Skeletal muscle satellite cell (primary cell): ENCODE measurements around the gene RPL12.

Experiments used
- H3K27me3 ChIP-seq: 2 replicates; pipeline ENCODE4 v1.7.0; 2013; ENCODE audit warnings: low read length; ENCODE audit not compliant: control insufficient read depth, insufficient read depth
- H3K36me3 ChIP-seq: 2 replicates; pipeline ENCODE4 v1.7.0; 2013; ENCODE audit warnings: mild to moderate bottlenecking, control low read depth, low read length; ENCODE audit not compliant: insufficient read depth
- H3K4me1 ChIP-seq: 2 replicates; pipeline ENCODE4 v1.7.0; 2013; ENCODE audit warnings: low read length; ENCODE audit not compliant: control insufficient read depth, insufficient read depth
- H3K4me2 ChIP-seq: 2 replicates; pipeline ENCODE4 v1.7.0; 2013; ENCODE audit warnings: mild to moderate bottlenecking, low read length
- H3K4me3 ChIP-seq: 2 replicates; pipeline ENCODE4 v1.7.0; 2013; ENCODE audit warnings: low read length
- H3K9ac ChIP-seq: 2 replicates; pipeline ENCODE4 v1.7.0; 2013; ENCODE audit warnings: mild to moderate bottlenecking, low read depth, low read length, moderate library complexity
- H3K9me3 ChIP-seq: replicated peaks from 2 replicates; pipeline ENCODE4 v1.7.0; 2013; ENCODE audit warnings: mild to moderate bottlenecking, control low read depth, low read length

The RPL12 gene

GRCh38 chr9:127415657-127416056 lies 35.5 kb downstream of the RPL12 start:
- Histone ChIP-seq H3K4me1 (peaks cover 10% of the 10 kb centered on the region), H3K27me3 (peaks cover 3% of the 10 kb centered on the region), H3K9ac (no peak overlapping the region), H3K9me3 (no peaks in the 10 kb centered on the region), H3K4me2 (no peak overlapping the region), H3K36me3 (no peaks in the 10 kb centered on the region), H3K4me3 (no peak overlapping the region)

GRCh38 chr9:127415141-127415540 lies 36.1 kb downstream of the RPL12 start:
- Histone ChIP-seq H3K27me3 (peaks cover 3% of the 10 kb centered on the region), H3K4me1 (peaks cover 10% of the 10 kb centered on the region), H3K4me2 (no peak overlapping the region), H3K36me3 (no peaks in the 10 kb centered on the region), H3K9me3 (no peaks in the 10 kb centered on the region), H3K4me3 (no peak overlapping the region), H3K9ac (no peak overlapping the region)

GRCh38 chr9:127411122-127411521 lies 40.1 kb downstream of the RPL12 start:
- Histone ChIP-seq H3K4me3 (no peak overlapping the region), H3K27me3 (peaks cover 3% of the 10 kb centered on the region), H3K9ac (no peak overlapping the region), H3K36me3 (no peaks in the 10 kb centered on the region), H3K4me1 (no peaks in the 10 kb centered on the region), H3K9me3 (no peaks in the 10 kb centered on the region), H3K4me2 (no peak overlapping the region)

GRCh38 chr9:127407492-127407843 lies 43.7 kb downstream of the RPL12 start:
- H3K4me3 ChIP-seq, result no peak overlapping the region
- no peaks in the 10 kb centered on the region for H3K36me3 ChIP-seq
- no peaks in the 10 kb centered on the region for H3K27me3 ChIP-seq
- no peaks in the 10 kb centered on the region for H3K9me3 ChIP-seq
- no peaks in the 10 kb centered on the region for H3K4me1 ChIP-seq
- H3K4me2 ChIP-seq, result no peak overlapping the region
- no peak overlapping the region for H3K9ac ChIP-seq

- no peaks in the 10 kb centered on the region for H3K36me3 ChIP-seq
Observed at GRCh38 chr9:127406799-127407491, 44.3 kb downstream of the RPL12 start.

GRCh38 chr9:127405344-127406125 lies 45.7 kb downstream of the RPL12 start:
- Histone ChIP-seq H3K9me3 (no peaks in the 10 kb centered on the region), H3K27me3 (no peaks in the 10 kb centered on the region), H3K4me1 (no peaks in the 10 kb centered on the region), H3K4me2 (no peak overlapping the region), H3K36me3 (no peaks in the 10 kb centered on the region), H3K4me3 (no peak overlapping the region), H3K9ac (no peak overlapping the region)

More at GRCh38 chr9:127406799-127407491, 44.3 kb downstream of the RPL12 start:
- Histone ChIP-seq H3K4me3 (no peak overlapping the region), H3K4me2 (no peak overlapping the region), H3K4me1 (no peaks in the 10 kb centered on the region), H3K9me3 (no peaks in the 10 kb centered on the region), H3K9ac (no peak overlapping the region), H3K27me3 (no peaks in the 10 kb centered on the region)

- Histone ChIP-seq H3K9ac (no peak overlapping the region), H3K4me3 (no peak overlapping the region), H3K36me3 (no peaks in the 10 kb centered on the region), H3K9me3 (no peaks in the 10 kb centered on the region), H3K4me1 (no peaks in the 10 kb centered on the region), H3K4me2 (no peak overlapping the region), H3K27me3 (no peaks in the 10 kb centered on the region)
Observed at GRCh38 chr9:127404631-127405030, 46.6 kb downstream of the RPL12 start.

- peaks cover 1% of the 10 kb centered on the region for H3K27me3 ChIP-seq
- H3K4me2 ChIP-seq, result no peak overlapping the region
- H3K9ac ChIP-seq, result no peak overlapping the region
- no peak overlapping the region for H3K4me3 ChIP-seq
- H3K36me3 ChIP-seq, result no peaks in the 10 kb centered on the region
- no peaks in the 10 kb centered on the region for H3K9me3 ChIP-seq
- no peaks in the 10 kb centered on the region for H3K4me1 ChIP-seq
Observed at GRCh38 chr9:127403507-127404192, 47.6 kb downstream of the RPL12 start.

- peaks cover 3% of the 10 kb centered on the region for H3K27me3 ChIP-seq
- no peak overlapping the region for H3K9ac ChIP-seq
- H3K9me3 ChIP-seq, result no peaks in the 10 kb centered on the region
- H3K4me1 ChIP-seq, result peaks cover 6% of the 10 kb centered on the region
- H3K36me3 ChIP-seq, result no peaks in the 10 kb centered on the region
- no peak overlapping the region for H3K4me2 ChIP-seq
- no peak overlapping the region for H3K4me3 ChIP-seq
Observed at GRCh38 chr9:127402401-127403090, 48.7 kb downstream of the RPL12 start.

GRCh38 chr9:127399736-127400269 lies 51.4 kb downstream of the RPL12 start:
- Histone ChIP-seq H3K4me1 (peaks cover 10% of the 10 kb centered on the region), H3K9me3 (no peaks in the 10 kb centered on the region)

More at GRCh38 chr9:127399736-127400269, 51.4 kb downstream of the RPL12 start:
- Histone ChIP-seq H3K36me3 (no peaks in the 10 kb centered on the region), H3K4me3 (no peak overlapping the region), H3K4me2 (no peak overlapping the region), H3K9ac (no peak overlapping the region), H3K27me3 (peaks cover 18% of the 10 kb centered on the region)
